BLaER1 treated with 17β-estradiol and CSF1 and Interleukin-3, amounts not matched to agents 10 nM and 100 nM (cell line): ENCODE results near the gene TACO1.

Experiments
- H3K27ac ChIP-seq, 11 experiments: shearing (Covaris generic); formaldehyde crosslinking; 2 replicates each; pipeline ENCODE4 v1.8.1; 2022
- H3K27me3 ChIP-seq, 11 experiments: shearing (Covaris generic); formaldehyde crosslinking; 2 replicates each; pipeline ENCODE4 v1.8.1; 2022
- H3K36me3 ChIP-seq, 11 experiments: shearing (Covaris generic); formaldehyde crosslinking; 2 replicates each; pipeline ENCODE4 v1.8.1; 2022
- H3K4me1 ChIP-seq, 10 experiments: shearing (Covaris generic); formaldehyde crosslinking; 2 replicates each; pipeline ENCODE4 v1.8.1; 2022
- H3K4me2 ChIP-seq, 11 experiments: shearing (Covaris generic); formaldehyde crosslinking; 2 replicates each; pipeline ENCODE4 v1.8.1; 2022
- H3K4me3 ChIP-seq, 10 experiments: shearing (Covaris generic); formaldehyde crosslinking; 2 replicates each; pipeline ENCODE4 v1.8.1; 2022
- H3K9ac ChIP-seq, 11 experiments: shearing (Covaris generic); formaldehyde crosslinking; 2 replicates each; pipeline ENCODE4 v1.8.1; 2022
- H3K9me3 ChIP-seq, 11 experiments: shearing (Covaris generic); formaldehyde crosslinking; replicated peaks in 1 of 11; 2 replicates each; pipeline ENCODE4 v1.8.1; 2022
- H4K20me1 ChIP-seq, 11 experiments: shearing (Covaris generic); formaldehyde crosslinking; 2 replicates each; pipeline ENCODE4 v1.8.1; 2022
- Cebpa-rat ChIP-seq, 11 experiments: shearing (Covaris generic); IDR thresholded peaks; 2 replicates each; pipeline ENCODE4 v1.8.1; 2022

Gene TACO1

GRCh38 chr17:63635787-63636186 is 35.1 kb downstream of the TACO1 start:
- peak overlapping the region in 2 of 11 experiments; percentile 4 to 62; a peak in 2 of 22 replicates for H3K9ac ChIP-seq
- peak overlapping the region in 2 of 11 experiments; percentile 51 to 73; a peak in 3 of 22 replicates for H3K27ac ChIP-seq
- peaks cover 51 to 84% (median 64%) of the 10 kb centered on the region in 11 experiments for H3K36me3 ChIP-seq
- peaks cover 12 to 83% (median 23%) of the 10 kb centered on the region in 10 experiments for H3K4me1 ChIP-seq
- peaks cover 17 to 49% (median 31%) of the 10 kb centered on the region in 11 experiments; a peak in 20 of 22 replicates for H4K20me1 ChIP-seq
- H3K9me3 ChIP-seq, result no peaks in the 10 kb centered on the region
- peak overlapping the region in 2 of 11 experiments; percentile 81 to 83; a peak in 4 of 22 replicates for H3K4me2 ChIP-seq
- TF ChIP-seq Cebpa-rat (IDR thresholded peaks at IDR 0.05), result no peak
- no peak overlapping the region for H3K4me3 ChIP-seq
- H3K27me3 ChIP-seq, result no peaks in the 10 kb centered on the region

GRCh38 chr17:63639125-63639524 is 38.4 kb downstream of the TACO1 start:
- H3K4me3 ChIP-seq, result no peak overlapping the region
- no peaks in the 10 kb centered on the region for H3K27me3 ChIP-seq
- H3K9me3 ChIP-seq, result no peaks in the 10 kb centered on the region
- peaks cover 3 to 82% (median 16%) of the 10 kb centered on the region in 10 experiments for H3K4me1 ChIP-seq
- no peak overlapping the region for H3K9ac ChIP-seq
- no peak for TF ChIP-seq Cebpa-rat (IDR thresholded peaks at IDR 0.05)
- no peak overlapping the region for H3K27ac ChIP-seq
- H3K36me3 ChIP-seq, result peaks cover 43 to 78% (median 57%) of the 10 kb centered on the region in 11 experiments
- peaks cover 0 to 18% (median 0%) of the 10 kb centered on the region in 11 experiments; a peak in 7 of 22 replicates for H4K20me1 ChIP-seq
- no peak overlapping the region for H3K4me2 ChIP-seq

DNA sequence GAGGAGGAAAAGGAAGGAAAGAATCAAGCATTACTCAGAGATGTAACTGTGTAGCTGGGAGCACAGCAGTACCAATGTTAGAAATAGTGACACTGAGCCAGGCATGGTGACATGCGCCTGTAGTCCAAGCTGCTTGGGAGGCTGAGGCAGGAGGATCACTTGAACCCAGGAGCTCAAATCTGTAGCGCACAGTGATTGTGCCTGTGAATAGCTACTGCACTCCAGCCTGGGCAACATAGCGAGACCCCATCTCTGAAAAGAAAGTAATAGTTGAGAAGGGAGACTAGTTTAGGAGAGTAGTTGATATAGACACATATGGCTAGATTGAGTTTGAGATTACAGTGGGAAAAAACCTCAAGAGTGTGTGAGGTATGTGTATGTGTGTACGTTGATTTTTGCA is 39.3 kb downstream of the TACO1 start:
- Histone ChIP-seq H4K20me1 (peaks cover 0 to 12% (median 0%) of the 10 kb centered on the region in 11 experiments; a peak in 4 of 22 replicates), H3K27me3 (no peaks in the 10 kb centered on the region), H3K36me3 (peaks cover 40 to 70% (median 54%) of the 10 kb centered on the region in 11 experiments), H3K4me2 (peak overlapping the region in 2 of 11 experiments; percentile 73 to 83; a peak in 4 of 22 replicates), H3K9ac (no peak overlapping the region), H3K4me3 (no peak overlapping the region), H3K27ac (no peak overlapping the region), H3K4me1 (peaks cover 0 to 82% (median 19%) of the 10 kb centered on the region in 10 experiments; a peak in 13 of 20 replicates), H3K9me3 (no peaks in the 10 kb centered on the region)
- no peak for TF ChIP-seq Cebpa-rat (IDR thresholded peaks at IDR 0.05)

DNA sequence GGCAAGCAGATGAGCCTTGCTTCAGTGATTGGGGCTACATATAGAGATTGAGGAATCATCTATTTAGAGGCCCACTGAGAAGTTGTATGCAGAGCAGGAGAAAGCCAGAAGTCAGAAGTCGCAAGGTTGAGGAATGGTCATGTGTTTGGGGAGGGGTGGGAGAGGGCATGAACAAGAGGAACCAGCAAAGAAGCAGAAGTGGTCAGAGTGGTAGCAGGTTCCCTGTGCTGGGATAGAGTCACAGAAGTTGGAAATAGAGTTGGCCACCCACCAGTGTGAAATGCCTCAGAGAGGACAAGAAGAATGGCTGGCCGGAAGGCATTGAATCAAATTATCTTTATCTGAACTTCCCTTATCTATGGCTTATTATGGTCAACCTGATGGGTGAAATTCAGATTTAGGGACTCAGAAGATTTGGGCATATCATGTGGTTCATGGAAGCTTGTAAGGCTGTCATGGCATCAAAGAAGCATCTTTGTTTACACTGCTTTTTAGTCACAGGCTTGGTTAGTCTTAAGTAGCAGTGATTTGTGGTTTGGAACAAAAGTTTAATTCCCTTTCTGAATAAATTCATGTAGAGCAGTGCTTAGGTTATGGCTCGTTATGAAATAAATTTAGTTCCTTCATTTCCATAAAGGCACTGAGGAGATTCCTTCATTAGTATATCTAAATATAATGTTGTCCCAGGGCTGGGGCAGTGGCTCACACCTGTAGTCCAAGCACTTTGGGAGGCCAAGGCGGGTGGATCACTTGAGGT is 41.2 kb downstream of the TACO1 start:
- Histone ChIP-seq H4K20me1 (peaks cover 0 to 12% (median 0%) of the 10 kb centered on the region in 11 experiments; a peak in 6 of 22 replicates), H3K4me3 (no peak overlapping the region), H3K4me2 (peak overlapping the region in 5 of 11 experiments; percentile 44 to 95 (median 73); a peak in 10 of 22 replicates), H3K27me3 (no peaks in the 10 kb centered on the region), H3K9me3 (no peaks in the 10 kb centered on the region), H3K9ac (peak overlapping the region in 2 of 11 experiments; percentile 25 to 54; a peak in 3 of 22 replicates), H3K4me1 (peaks cover 0 to 82% (median 38%) of the 10 kb centered on the region in 10 experiments; a peak in 17 of 20 replicates), H3K27ac (peak overlapping the region in 5 of 11 experiments; percentile 43 to 73 (median 58); a peak in 9 of 22 replicates), H3K36me3 (peaks cover 23 to 65% (median 42%) of the 10 kb centered on the region in 11 experiments)
- TF ChIP-seq Cebpa-rat (IDR thresholded peaks at IDR 0.05), result no peak

GRCh38 chr17:63644846-63645245 is 44.2 kb downstream of the TACO1 start:
- 0 out of 22 replicates have a peak, but pooled peaks of 1 of the 11 experiments have one; percentile 3 for TF ChIP-seq Cebpa-rat (IDR thresholded peaks at IDR 0.05)
- Histone ChIP-seq H3K27ac (peak overlapping the region in 7 of 11 experiments; percentile 37 to 92 (median 81); a peak in 12 of 22 replicates), H3K9ac (peak overlapping the region in 3 of 11 experiments; percentile 58 to 73 (median 73); a peak in 7 of 22 replicates), H3K9me3 (no peaks in the 10 kb centered on the region), H3K27me3 (no peaks in the 10 kb centered on the region), H4K20me1 (peaks cover 0 to 40% (median 6%) of the 10 kb centered on the region in 11 experiments; a peak in 9 of 22 replicates), H3K36me3 (peaks cover 10 to 71% (median 51%) of the 10 kb centered on the region in 11 experiments; a peak in 20 of 22 replicates), H3K4me3 (no peak overlapping the region), H3K4me2 (peak overlapping the region in 7 of 11 experiments; percentile 64 to 95 (median 85); a peak in 11 of 22 replicates), H3K4me1 (peaks cover 6 to 100% (median 61%) of the 10 kb centered on the region in 10 experiments; a peak in 19 of 20 replicates)

GRCh38 chr17:63645775-63646487 is 45.2 kb downstream of the TACO1 start:
- Histone ChIP-seq H4K20me1 (peaks cover 0 to 50% (median 10%) of the 10 kb centered on the region in 11 experiments; a peak in 9 of 22 replicates), H3K36me3 (peaks cover 18 to 79% (median 49%) of the 10 kb centered on the region in 11 experiments; a peak in 21 of 22 replicates), H3K4me3 (peak overlapping the region in 2 of 10 experiments; percentile 3 to 23; a peak in 1 of 20 replicates), H3K9ac (peak overlapping the region in 8 of 11 experiments; percentile 5 to 73 (median 50); a peak in 12 of 22 replicates), H3K9me3 (no peaks in the 10 kb centered on the region), H3K4me1 (peaks cover 7 to 99% (median 68%) of the 10 kb centered on the region in 10 experiments; a peak in 19 of 20 replicates), H3K4me2 (peak overlapping the region in 9 of 11 experiments; percentile 3 to 95 (median 73); a peak in 17 of 22 replicates), H3K27me3 (no peaks in the 10 kb centered on the region), H3K27ac (peak overlapping the region in 10 of 11 experiments; percentile 24 to 92 (median 70); a peak in 19 of 22 replicates)
- TF ChIP-seq Cebpa-rat (IDR thresholded peaks at IDR 0.05), result no peak

GRCh38 chr17:63646488-63646806 is 45.8 kb downstream of the TACO1 start:
- Histone ChIP-seq H3K27ac (peak overlapping the region in 10 of 11 experiments; percentile 24 to 92 (median 70); a peak in 19 of 22 replicates), H4K20me1 (peaks cover 0 to 56% (median 14%) of the 10 kb centered on the region in 11 experiments; a peak in 10 of 22 replicates), H3K9ac (peak overlapping the region in 8 of 11 experiments; percentile 6 to 73 (median 50); a peak in 12 of 22 replicates), H3K4me2 (peak overlapping the region in 9 of 11 experiments; percentile 3 to 95 (median 73); a peak in 17 of 22 replicates), H3K9me3 (no peaks in the 10 kb centered on the region), H3K27me3 (no peaks in the 10 kb centered on the region), H3K36me3 (peaks cover 23 to 84% (median 52%) of the 10 kb centered on the region in 11 experiments; a peak in 21 of 22 replicates), H3K4me1 (peaks cover 7 to 98% (median 67%) of the 10 kb centered on the region in 10 experiments; a peak in 19 of 20 replicates), H3K4me3 (peak overlapping the region in 2 of 10 experiments; percentile 23 to 42; a peak in 2 of 20 replicates)
- TF ChIP-seq Cebpa-rat (IDR thresholded peaks at IDR 0.05), result peak in 3 of 11 experiments; percentile 34 to 63 (median 45); a peak in 3 of 22 replicates
